Measurements from ENCODE around the gene PXDN. TPM values are rescaled to one million over a fixed set of nuclear protein-coding genes. Genes with fewer than 3 reads are reported as not detected.

PXDN gene
- total and polyA plus RNA-seq, 2 donors (not counting 1 experiment from before 2014, with no cell fraction given), result 0.21 to 1.4 TPM

DNA sequence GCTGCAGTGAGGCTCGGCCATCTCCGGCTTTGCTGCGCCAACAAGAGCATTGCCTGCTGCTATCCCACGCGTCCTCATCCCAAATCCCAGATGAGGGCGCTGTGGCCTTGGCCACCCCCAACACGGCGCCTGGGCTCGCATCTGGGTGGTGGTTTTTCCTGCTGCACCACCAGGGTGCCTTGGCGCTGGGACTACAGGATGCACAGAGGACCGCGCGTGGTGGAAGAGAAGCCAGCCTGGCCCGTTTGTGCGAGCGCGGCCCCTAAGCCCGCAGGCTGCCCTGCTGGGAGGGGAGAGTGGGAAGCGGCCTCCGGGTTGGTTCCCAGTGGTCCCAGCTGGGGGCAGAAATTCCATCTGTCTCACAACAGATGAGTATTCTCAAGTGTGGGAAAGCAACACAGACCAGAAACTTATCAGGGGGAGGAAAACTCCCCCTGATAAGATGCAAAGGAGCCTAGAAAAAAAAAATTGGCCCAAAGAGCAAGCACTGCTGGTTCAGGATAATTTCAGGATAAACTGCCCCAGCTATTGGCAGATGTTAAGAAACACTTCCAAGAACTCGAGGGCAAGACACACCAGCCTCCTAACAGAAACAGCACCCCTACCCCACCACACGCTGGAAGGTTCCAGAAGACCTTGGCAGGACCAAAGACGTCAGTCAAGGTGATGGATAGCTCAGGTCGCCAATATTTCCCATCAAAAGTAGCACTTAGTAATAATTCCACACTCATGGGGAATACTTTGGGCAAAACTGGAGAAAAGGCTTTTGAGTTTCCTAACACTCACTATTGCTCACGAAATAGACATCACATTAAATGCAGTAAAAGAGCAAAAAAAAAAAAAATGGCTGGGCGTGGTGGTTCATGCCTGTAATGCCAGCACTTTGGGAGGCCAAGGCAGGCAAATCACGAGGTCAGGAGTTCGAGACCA is 152.1 kb downstream of the PXDN start:
- H3K4me1 Mint-ChIP-seq, result no peaks in the 10 kb centered on the region
- ChIA-PET CTCF (interaction anchor here (0.7 kb wide), 1 partner anchor 41 kb away, joined by 4 read pairs; no protein-coding TSS in a partner anchor), POLR2A (interaction anchor here (0.7 kb wide), 1 partner anchor 1305 kb away, joined by 3 read pairs; no protein-coding TSS in a partner anchor)
- no peak overlapping the region for H3K4me3 Mint-ChIP-seq
- peaks cover 3% of the 10 kb centered on the region for H3K9me3 Mint-ChIP-seq (ENCODE audit: insufficient read depth)
- H3K79me2 ChIP-seq (ENCODE audit: control insufficient read depth, insufficient read depth, low read length), result no peaks in the 10 kb centered on the region
- H3K4me1 ChIP-seq (ENCODE audit: control insufficient read depth in 2 of 2, insufficient read depth in 2 of 2, low read length in 2 of 2), result no peaks in the 10 kb centered on the region
- peaks cover 19% of the 10 kb centered on the region for H3K27me3 Mint-ChIP-seq
- ATAC-seq (ENCODE audit: low read depth) (no peak), DNase-seq (no peak)
- H3K36me3 ChIP-seq (replicated peaks in 1 of 2; ENCODE audit: control extremely low read depth in 1 of 2, control insufficient read depth in 1 of 2, extremely low read depth in 1 of 2, insufficient read depth in 2 of 2, low read length in 1 of 2), result no peaks in the 10 kb centered on the region
- H3K9me3 ChIP-seq (ENCODE audit: control extremely low read depth in 1 of 3, control insufficient read depth in 2 of 3, insufficient read depth in 1 of 3, low read length in 2 of 3), result peaks cover 0 to 37% (median 0%) of the 10 kb centered on the region in 3 donors
- 39% methylated on average over 21 of the region's 28 CpGs for WGBS (ENCODE audit: insufficient coverage)
- H3K27ac ChIP-seq (ENCODE audit: low read length in 2 of 2), result no peak overlapping the region
- no peak overlapping the region for H2AFZ ChIP-seq (ENCODE audit: insufficient read depth, low read depth, low read length, poor library complexity, severe bottlenecking)
- no peak for TF ChIP-seq CTCF (IDR thresholded peaks at IDR 0.05)
- no peak for TF ChIP-seq EZH2 (IDR thresholded peaks at IDR 0.05; ENCODE audit: borderline replicate concordance, insufficient read depth, low read depth, low read length, poor library complexity, severe bottlenecking)
- no peak overlapping the region for H3K4me2 ChIP-seq (replicated peaks; ENCODE audit: low read depth, low read length, poor library complexity, severe bottlenecking)
- intact Hi-C loops (cut with micrococcal nuclease), result no loop called here
- no peak overlapping the region for H3K9ac ChIP-seq (ENCODE audit: low read length)
- H4K20me1 ChIP-seq (ENCODE audit: control insufficient read depth, insufficient read depth, low read length, poor library complexity, severe bottlenecking), result no peaks in the 10 kb centered on the region
- no peak overlapping the region for H3K4me3 ChIP-seq (ENCODE audit: control extremely low read depth in 1 of 5, extremely low read depth in 1 of 5, insufficient read depth in 1 of 5, low read depth in 2 of 5, low read length in 4 of 5)
- H3K27me3 ChIP-seq (replicated peaks in 1 of 4; ENCODE audit: control extremely low read depth in 1 of 4, control insufficient read depth in 3 of 4, insufficient read depth in 4 of 4, low read length in 3 of 4), result peaks cover 0 to 41% (median 4%) of the 10 kb centered on the region in 4 experiments
- no peak overlapping the region for H3K27ac Mint-ChIP-seq

- DNase-seq, result no peak
- peaks cover 19% of the 10 kb centered on the region for H3K27me3 Mint-ChIP-seq
- CTCF ChIA-PET, result no interaction called here
- ATAC-seq (ENCODE audit: low read depth), result no peak
- no peak overlapping the region for H3K4me2 ChIP-seq (replicated peaks; ENCODE audit: low read depth, low read length, poor library complexity, severe bottlenecking)
- peaks cover 3% of the 10 kb centered on the region for H3K9me3 Mint-ChIP-seq (ENCODE audit: insufficient read depth)
- intact Hi-C loops (cut with micrococcal nuclease), result no loop called here
- H2AFZ ChIP-seq (ENCODE audit: insufficient read depth, low read depth, low read length, poor library complexity, severe bottlenecking), result no peak overlapping the region
- H3K27me3 ChIP-seq (replicated peaks in 1 of 4; ENCODE audit: control extremely low read depth in 1 of 4, control insufficient read depth in 3 of 4, insufficient read depth in 4 of 4, low read length in 3 of 4), result peaks cover 0 to 41% (median 4%) of the 10 kb centered on the region in 4 experiments
- H3K27ac ChIP-seq (ENCODE audit: low read length in 2 of 2), result no peak overlapping the region
- no peaks in the 10 kb centered on the region for H3K4me1 ChIP-seq (ENCODE audit: control insufficient read depth in 2 of 2, insufficient read depth in 2 of 2, low read length in 2 of 2)
- no peak for TF ChIP-seq EZH2 (IDR thresholded peaks at IDR 0.05; ENCODE audit: borderline replicate concordance, insufficient read depth, low read depth, low read length, poor library complexity, severe bottlenecking)
- no peak for TF ChIP-seq CTCF (IDR thresholded peaks at IDR 0.05)
- H3K4me1 Mint-ChIP-seq, result no peaks in the 10 kb centered on the region
- no peak overlapping the region for H3K4me3 ChIP-seq (ENCODE audit: control extremely low read depth in 1 of 5, extremely low read depth in 1 of 5, insufficient read depth in 1 of 5, low read depth in 2 of 5, low read length in 4 of 5)
- WGBS (ENCODE audit: insufficient coverage), result 83% methylated on average over 16 of the region's 16 CpGs
- no peak overlapping the region for H3K9ac ChIP-seq (ENCODE audit: low read length)
- H3K4me3 Mint-ChIP-seq, result no peak overlapping the region
- no peaks in the 10 kb centered on the region for H3K79me2 ChIP-seq (ENCODE audit: control insufficient read depth, insufficient read depth, low read length)
- POLR2A ChIA-PET, result no interaction called here
- peaks cover 0 to 32% (median 0%) of the 10 kb centered on the region in 3 donors for H3K9me3 ChIP-seq (ENCODE audit: control extremely low read depth in 1 of 3, control insufficient read depth in 2 of 3, insufficient read depth in 1 of 3, low read length in 2 of 3)
- H4K20me1 ChIP-seq (ENCODE audit: control insufficient read depth, insufficient read depth, low read length, poor library complexity, severe bottlenecking), result no peaks in the 10 kb centered on the region
- no peaks in the 10 kb centered on the region for H3K36me3 ChIP-seq (replicated peaks in 1 of 2; ENCODE audit: control extremely low read depth in 1 of 2, control insufficient read depth in 1 of 2, extremely low read depth in 1 of 2, insufficient read depth in 2 of 2, low read length in 1 of 2)
- H3K27ac Mint-ChIP-seq, result no peak overlapping the region
Observed at GRCh38 chr2:1591461-1591770, 152.9 kb downstream of the PXDN start.
